ENCODE data around the gene AMPD1.

GRCh38 chr1:114720492-114720891, 25.1 kb upstream of the AMPD1 start:
- TF ChIP-seq PML (IDR thresholded peaks at IDR 0.05; ENCODE audit: low read length) (no peak), EZH2 (IDR thresholded peaks at IDR 0.05; ENCODE audit: borderline replicate concordance, control insufficient read depth, low read depth, low read length) (no peak), CTCF (IDR thresholded peaks at IDR 0.05 in 2 of 3, conservative IDR thresholded peaks at IDR 0.05 in 1 of 3; ENCODE audit: control insufficient read depth in 2 of 3, extremely low read depth in 1 of 3, insufficient read depth in 1 of 3, low read depth in 3 of 3, low read length in 3 of 3) (no peak), TAF1 (IDR thresholded peaks at IDR 0.05; ENCODE audit: borderline replicate concordance, low read depth, low read length) (no peak), HCFC1 (IDR thresholded peaks at IDR 0.05; ENCODE audit: low read length) (no peak)

All from GM12878 (cell line).